GM12873 (cell line): ENCODE results near the gene NFATC1.

Experiments
- CTCF ChIP-seq: IDR thresholded peaks from 2 replicates; pipeline ENCODE4 v1.5.1; 2012; ENCODE audit warnings: low read depth, mild to moderate bottlenecking, moderate library complexity, low read length, control low read depth; ENCODE audit not compliant: insufficient read depth; ENCODE audit errors: missing control alignments

The NFATC1 gene

GRCh38 chr18:79423211-79424007, 27.7 kb downstream of the NFATC1 start:
- TF ChIP-seq CTCF = no peak

- TF ChIP-seq CTCF = no peak
These were observed 28.4 kb downstream of the NFATC1 start for GRCh38 chr18:79424008-79424565.

GRCh38 chr18:79424880-79425568, 29.3 kb downstream of the NFATC1 start:
- TF ChIP-seq CTCF = no peak

- no peak for TF ChIP-seq CTCF
These were observed 29.8 kb downstream of the NFATC1 start for GRCh38 chr18:79425569-79425886.

GRCh38 chr18:79426376-79427300, 30.9 kb downstream of the NFATC1 start:
- no peak for TF ChIP-seq CTCF

- no peak for TF ChIP-seq CTCF
These were observed 31.9 kb downstream of the NFATC1 start for GRCh38 chr18:79427368-79428225.
